GM11168 (cell line): ENCODE data around the gene NPRL2.

Source experiments
- in situ Hi-C: fragments of 300-500 bp; cut with MboI; formaldehyde crosslinking; loops from one replicate; pipeline ENCODE4 v1.12.0; 2022; ENCODE audit warnings: low sequenced_read_pairs; ENCODE audit not compliant: unreplicated experiment

NPRL2 gene

DNA sequence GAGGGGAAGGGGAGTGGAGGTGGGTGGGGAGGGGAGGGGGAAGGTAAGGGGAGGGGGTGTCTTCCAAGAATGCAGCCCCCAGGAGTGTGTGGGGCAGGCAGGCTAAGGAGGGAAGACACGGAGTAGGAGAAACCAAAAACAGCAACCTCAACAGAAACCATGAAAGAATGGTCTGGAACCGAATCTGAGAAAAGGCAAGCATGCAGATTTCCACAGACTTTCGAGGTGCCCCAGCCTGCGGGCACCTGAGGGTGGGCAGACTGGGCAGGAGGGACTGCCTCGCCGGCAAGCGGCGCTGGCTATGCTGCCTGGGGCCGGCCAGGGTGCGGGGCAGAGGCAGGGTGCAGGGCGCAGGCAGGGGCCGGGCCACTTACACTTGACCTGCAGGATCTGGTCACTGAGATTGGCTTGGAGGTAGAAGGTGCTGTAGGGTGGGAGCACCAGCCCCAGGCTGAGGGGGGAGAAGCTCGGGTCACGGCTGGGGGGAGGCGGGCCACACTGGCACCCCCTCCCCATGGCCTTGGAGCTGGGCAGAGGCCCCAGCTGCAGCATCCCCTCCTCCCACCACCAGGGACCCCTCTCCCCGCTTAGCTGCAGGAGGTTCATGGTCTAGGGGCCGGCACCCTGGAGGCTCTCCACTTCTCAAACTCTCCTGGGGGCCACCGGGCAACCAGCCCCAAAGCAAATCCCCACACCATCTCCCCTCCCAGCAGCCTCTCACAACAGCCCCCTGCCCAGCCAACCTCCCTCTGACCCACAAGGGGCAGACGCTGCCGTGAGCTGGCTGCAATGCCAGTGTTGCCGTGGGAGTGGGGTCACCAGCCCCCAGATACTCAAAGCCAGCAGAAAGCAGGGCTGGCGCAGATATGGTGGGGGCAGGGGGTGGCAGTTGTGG, 24.0 kb upstream of the NPRL2 start:
- in situ Hi-C loops = no loop called here

DNA sequence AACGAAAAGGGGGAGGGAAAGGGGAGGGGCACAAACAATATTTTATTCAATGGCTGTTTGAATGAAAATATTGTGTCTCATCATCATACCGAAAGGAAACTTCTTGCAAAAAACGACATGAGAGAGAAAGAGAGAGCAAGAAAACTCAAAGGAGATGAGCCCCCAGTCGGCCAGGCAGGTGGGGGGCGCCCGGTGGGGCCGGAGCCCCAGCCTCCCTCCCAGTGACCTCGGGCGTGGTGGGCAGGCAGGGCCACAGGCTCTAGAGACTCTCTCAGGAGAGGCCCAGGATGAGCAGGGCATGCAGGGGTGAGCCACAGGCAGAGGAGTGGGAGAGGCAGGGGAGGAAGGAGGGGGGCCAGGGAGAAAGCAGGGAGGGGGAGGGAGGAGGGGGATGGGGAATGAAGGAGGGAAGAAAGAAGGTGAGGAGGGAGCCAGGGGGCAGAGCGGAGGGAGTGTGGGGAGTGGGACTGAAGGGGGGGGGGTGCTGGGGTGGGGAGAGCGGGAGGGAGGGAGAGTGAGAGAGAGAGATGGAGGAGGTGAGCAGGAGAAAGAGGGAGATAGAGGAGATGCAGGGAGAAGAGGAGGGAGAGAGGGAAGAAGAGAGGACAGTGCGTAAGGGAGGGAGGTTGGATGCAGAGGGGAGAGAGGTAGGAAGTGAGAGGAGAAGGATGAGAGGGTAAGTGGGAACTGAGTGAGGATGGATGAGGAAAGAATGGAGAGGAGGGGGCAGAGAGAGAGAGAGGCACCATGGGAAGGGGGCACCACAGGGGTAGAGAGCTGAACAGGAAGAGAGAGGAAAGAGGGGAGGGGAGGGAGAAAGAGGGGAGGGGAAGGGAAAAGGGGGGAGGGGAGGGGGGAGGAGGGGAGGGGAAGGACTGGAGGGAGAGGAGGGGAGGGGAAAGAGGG, 22.8 kb upstream of the NPRL2 start:
- in situ Hi-C loops = no loop called here

DNA sequence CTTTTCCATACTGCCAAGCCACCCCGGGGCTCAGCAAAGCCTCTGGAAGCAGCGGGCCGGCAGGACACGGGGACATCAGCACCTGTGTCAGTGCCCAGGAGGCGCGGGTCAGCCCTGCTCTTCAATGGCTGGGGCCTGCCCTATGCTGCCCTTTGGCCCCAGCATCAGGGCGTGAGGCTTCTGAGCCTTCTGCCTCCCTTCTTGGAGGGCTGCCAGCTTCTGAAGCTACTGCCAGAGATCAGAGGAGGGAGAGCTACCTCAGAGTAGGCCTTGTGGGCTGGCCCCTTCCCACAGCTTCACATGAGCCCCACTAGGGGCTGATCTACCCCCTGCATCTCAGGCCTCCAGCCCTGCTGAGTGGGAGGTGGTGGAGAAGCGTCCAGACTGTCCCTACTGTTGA, 21.8 kb upstream of the NPRL2 start:
- in situ Hi-C loops = no loop called here

DNA sequence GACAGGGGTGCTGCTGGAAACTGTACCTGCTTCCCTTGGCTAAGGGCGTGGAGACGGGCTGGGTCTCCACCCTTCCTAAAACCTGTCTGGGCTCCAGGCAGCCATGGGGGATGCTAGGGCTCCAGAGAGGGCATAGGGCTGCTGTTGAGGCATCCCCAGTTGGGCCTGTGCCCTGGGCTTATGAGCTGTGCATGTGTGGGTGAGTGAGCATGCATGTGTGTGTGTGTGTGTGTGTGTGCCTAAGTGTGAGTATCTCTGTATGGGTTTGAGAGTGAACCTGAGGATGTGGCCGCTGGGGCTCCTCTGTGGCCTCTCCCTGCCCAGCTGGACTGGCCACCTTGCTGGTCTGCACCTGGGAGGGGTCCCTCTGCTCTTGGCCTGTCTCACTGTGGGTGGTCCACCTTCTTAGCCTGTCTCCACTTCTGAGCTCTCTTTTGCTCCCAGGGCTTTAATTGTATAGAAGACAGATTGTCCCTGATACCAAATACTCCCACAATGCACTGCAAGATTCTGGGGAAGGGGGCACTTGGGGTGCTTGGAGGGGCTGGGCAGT, 20.6 kb upstream of the NPRL2 start:
- in situ Hi-C loops = no loop called here

DNA sequence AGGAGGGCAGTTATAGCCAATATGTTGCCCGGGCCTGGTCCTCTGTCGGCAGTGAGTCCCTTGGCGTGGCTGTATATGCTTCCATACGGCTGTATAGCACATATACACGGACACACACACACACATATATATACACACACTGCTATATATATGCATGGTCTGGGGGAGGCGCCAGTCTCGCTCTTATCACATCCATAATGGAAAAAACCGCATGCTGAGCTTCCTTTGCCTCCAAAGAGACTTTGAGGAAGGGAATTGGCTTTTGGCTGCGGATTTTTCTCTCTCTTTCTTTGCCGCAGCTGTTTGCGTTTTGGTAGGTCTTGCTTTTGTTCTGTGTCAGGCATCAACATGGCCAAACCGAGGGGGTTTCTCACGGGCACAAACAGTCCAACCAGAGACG, 20.0 kb upstream of the NPRL2 start:
- in situ Hi-C loops = no loop called here

DNA sequence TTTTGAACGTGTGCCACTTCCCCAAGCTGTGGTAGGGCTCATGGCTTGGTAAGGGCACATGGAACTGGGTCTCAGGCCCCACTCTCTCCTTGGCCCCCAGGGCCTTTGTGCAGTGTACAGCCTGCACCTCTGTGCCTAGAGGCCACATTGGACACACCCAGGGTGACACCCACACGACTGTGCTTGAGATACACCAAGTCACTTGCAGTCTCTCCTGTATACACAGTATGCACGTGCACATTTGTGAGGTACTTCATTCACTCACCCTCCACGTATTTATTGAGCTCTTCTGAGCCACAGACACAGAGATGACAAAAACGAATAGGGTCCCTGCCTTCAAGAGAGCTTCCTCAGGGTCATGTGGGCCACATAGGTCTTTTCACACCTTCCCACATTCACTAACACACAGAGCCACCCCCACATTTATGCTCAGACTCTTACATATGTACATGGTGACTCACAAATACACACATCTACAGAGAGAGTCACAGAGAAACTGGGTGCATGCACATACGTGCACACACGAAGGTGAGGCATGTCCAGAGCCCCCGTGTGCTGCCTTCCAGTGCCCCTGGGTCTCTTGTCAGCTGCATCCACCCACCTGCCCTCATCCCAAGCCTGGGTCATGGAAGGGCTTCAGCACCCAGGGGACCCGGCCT, 18.6 kb upstream of the NPRL2 start:
- in situ Hi-C loops = no loop called here

DNA sequence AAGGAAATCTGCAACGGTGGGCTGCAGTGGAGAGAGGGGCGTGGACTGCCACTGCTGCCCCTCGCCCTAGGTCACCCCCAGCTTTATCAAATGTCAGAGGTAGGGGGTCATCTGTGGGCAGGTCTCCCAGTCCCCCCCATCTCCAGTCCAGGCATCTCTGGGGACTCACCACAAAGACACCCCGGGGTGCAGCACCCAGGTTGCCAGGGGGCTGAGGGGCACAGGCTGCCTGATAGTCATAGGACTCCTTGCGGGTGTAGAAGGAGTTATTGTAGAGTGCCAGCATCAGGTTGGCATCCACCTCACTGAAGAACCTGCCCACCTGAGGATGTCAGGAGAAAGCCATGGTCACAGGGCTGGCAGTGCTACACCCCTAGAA, 15.3 kb upstream of the NPRL2 start:
- in situ Hi-C loops = no loop called here

DNA sequence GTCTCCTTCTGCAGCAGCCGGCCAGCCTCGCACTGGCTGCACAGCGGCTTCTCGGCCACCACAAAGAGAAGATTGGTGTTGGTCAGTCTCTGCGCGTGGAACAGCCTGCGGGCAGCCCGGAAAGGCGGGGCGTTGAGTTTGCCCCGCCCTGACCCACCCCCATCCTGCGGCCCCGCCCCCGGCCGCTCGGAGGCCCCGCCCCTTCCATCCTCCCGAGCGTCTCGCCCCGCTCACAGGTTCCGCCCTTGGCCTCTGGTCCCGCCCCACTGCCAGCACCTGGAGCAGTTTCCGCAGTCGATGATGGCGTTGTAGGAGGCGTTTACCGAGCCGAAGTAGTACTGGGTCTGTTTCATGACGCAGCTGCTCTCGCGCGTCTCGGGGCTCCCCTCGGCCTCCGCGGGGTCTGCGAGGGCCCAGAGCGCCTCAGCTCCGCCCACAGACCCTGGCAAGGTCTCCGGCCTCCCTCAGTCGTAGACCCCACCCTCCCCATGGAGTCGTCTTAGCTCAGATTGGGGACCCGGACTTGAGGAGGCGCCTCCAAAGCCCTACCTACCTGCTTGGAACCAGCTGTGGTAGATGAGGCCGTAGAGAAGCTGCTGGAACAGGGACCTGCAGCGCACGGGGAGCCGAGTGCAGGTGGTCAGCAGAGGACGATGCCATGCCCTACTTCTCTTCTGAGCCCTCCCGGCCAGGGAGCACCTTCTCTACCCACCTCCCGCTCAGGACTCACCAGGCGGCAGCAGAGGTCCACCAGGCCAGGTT, 14.7 kb upstream of the NPRL2 start:
- in situ Hi-C loops = no loop called here

DNA sequence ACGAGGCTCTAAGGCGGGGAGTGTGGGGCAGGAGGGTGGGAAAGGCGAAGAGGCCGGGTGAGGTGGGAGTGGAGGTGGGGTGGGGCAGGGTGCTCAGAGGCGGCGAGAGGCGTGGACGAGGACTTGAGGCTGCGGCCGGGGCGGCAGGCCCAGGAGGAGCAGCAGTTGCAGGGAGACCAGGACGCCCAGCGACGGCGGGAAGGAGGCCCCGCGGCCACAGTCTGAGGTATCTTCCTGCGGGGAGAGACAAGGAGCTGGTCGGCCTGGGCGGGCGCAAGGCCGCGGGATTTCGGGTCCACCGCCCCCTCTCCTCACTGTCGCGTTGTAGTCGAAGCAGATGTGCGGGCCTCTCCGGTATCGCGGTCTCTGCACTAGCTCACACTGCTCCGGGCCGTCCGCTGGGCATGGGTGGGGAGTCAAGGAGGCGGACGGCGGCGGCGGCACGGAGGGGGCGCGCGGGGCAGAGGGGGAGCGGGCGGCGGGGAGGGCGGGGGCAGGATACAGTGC, 14.1 kb upstream of the NPRL2 start:
- in situ Hi-C loops = no loop called here

DNA sequence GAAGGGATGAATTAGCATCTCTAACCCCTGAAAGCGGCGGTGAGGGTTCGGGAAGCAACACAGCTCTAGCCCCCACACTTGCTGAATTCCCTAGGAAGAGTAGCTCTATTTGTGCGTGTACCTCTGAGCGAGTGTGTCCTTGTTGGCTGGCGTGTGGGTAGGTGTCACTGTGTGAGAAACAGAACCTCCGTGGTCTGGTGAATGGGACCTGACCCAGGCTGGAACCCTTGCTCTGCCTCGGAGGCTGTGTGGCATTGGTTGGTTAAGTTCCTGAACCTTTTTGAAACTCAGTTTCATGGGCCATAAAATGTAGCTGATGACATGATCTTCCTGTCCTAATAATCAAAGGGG, 9.2 kb upstream of the NPRL2 start:
- in situ Hi-C loops = no loop called here

DNA sequence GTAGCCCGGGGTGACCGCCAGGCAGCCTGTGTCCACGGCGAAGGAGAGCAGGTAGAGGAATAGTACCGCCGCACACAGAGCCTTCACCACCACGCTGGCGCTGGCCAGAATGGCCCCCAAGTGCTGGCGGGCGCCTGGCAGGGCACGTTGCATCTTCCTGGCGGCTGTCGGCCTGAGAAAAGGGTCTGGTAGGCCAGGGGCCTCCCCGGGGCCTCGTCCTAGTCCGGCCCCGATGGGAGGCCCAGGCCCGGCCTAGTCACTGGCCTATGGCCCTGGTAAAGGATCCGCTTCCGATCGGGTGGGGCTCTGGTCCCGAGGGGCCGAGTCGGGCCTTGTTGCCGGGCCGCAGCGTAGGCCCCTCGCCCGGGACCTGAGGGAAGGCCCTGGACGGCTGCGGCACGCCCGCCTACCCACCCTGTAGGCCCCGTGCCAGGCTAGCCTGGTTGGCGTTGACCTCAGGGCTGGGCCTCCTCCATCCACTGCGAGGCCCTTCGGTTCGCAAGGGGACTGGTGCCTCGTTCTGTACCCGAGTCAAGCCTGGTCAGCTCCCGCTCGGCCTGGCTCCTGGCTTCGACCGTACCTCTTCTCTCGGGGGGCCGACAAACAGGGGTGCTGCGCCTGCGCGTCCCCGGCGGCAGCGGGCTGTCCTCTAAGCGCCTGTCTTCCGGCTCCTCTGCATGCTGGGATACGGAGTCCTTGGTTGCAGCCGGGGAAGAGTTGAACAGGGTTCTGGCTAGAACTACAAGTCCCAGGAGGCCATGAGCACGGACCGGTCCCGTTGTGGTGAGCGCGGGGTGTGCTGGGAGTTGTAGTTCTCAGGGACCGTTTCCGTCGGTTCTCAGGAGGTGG, 8.6 kb upstream of the NPRL2 start, which contains the start of gene TMEM115:
Gene TMEM115, minus strand, starts transcription at position 611 of the 849 bp plus-strand sequence. Its CDS starts 458 bp downstream, at position 153.
- in situ Hi-C loops = no loop called here

DNA sequence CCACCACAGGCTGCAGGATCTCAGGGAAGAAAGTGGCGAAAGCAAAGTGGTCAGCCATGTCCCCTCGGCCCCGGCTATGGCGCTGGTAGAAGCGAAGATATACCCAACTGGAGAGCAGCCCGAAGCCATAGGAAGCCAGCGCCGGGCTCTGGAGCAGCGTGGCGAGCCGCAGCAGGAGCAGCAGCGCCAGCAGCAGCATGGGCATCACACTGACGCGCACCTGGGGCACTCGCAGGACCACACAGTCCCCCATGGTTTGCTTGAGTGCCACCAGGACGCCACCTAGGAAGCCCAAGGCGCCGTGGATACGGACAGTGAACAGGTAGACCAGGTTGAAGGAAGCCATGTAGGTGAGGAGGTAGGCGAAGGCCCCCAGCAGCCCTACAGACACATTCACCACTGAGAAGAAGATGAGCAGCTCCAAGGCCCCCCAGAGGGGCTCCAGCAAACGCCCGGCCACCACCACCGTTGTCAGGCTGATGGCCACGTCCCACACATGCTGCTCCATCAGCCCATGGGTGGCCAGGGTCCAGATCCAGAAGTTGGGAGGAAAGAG, 7.9 kb upstream of the NPRL2 start:
- in situ Hi-C loops = no loop called here

DNA sequence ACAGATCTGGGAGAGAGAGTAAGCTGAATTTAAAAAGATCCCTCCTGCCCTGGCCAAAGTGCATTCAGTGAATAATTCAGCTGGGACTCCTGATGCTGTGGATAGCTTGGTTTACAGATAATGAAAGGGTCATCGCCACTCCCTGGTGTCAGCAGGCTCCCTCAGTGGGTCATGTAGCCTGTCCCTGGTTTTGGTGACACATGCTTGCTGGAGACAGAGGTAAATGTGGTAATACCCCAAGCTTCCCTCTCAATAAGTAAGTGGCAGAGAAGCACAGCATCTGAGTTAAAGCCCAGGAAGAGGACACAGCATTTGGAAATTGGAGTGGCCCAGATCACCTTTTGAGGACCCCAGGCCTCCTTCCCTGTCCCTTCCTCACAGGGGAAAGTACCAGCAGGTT, 6.9 kb upstream of the NPRL2 start:
- in situ Hi-C loops = no loop called here

DNA sequence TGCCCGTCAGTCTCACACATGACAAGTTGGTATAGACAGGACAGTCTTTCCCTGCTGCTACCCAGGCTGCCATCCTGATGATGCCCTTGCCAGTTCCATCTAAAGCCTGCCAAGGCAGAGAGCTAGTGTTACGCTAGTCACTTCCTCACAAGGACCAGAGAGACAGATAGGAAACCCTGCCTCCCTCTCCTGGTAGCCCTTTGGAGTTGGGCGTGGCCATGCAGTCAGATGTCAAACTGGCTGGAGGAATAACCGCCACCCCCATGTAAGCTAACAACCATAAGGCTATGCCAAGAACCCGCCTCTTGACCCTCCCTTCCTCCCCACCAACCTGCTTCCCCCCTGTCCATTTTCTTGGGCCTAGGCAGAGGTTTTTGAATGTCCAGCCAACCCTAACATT, 6.0 kb upstream of the NPRL2 start:
- in situ Hi-C loops = no loop called here

DNA sequence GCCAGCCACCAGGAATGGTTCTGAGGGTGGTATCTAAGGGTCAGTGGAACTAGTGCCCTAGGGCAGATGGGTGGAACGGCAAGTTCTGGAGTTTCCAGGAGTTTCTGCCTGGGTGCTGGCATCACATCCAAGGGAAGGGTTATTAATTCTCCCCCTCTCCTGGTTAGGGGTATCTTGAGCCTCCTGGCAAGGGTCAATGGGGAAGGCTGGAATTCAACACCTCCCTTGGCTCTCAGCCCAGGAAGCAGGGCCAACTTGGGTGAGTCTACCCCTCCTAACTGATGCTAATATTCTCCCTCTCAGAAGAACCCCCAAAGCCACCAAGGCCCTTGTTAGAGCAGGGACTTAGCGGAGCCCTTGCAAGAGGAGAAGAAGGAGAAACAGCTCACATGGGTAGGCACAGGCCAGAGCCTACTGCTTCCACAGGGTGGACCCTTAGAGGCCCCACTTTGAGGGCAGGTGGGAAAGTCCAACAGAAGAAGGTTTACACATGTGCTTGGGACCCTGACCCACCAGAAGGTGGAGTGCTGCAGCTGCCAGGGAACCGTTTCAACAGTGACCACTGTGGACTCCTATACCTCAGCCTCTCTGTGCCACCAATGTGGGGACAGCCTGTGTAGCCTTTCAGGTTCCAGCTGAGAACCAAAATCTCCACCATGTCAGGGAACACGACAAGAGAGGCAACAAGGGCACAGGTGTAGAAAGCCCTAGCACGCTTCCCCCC, 5.4 kb upstream of the NPRL2 start:
- in situ Hi-C loops = no loop called here

DNA sequence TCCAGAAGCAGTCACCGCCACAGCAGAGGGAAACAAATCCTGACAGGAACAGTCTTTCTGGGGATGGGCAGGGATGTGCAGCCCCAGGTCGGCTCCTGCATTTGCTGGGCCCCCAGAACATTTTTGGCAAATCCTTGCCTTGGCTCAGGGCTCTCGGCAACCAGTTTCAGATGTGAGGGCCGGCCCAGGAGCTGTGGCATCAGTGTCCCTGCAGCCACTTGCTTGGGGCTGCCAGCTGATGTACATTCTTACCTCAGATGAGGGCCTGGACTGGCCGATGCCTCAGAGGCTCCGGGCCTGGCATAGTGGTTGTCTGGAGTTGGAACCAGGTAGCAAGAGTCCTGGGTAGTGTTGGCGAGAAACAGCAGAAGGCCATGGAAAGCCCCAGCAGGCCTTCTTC, 4.3 kb upstream of the NPRL2 start:
- in situ Hi-C loops = no loop called here

DNA sequence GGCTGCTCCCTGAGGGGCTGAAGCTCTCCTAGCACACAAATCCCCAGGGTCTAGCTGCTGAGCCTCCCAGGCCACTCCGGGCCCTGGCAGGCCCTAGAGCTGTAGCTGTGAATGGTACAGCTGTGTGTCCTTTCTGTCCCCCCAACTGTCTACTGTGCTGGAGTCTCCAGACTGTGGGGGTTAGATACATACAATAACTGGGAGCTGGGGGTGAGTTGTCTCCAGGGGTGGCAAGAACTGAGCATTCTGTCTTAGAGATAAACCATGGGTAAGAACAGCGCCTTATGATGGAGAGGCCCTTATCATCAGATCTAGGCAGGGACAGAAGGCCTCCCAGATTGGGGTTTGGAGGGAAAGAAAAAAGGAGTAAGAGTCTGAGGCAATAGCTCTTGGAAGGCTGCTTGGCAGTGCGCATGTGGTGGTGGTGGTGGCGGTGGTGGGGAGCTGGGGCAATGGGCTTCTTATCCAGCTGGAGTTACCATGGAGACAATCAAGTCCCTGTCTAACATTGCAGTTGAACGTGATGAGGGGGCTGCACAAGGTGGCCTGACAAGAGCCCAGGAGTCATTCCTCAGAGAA, 3.7 kb upstream of the NPRL2 start:
- in situ Hi-C loops = no loop called here
